ENCODE data around the gene TRAF4. TPM values are rescaled to one million over a fixed set of nuclear protein-coding genes. Genes with fewer than 3 reads are reported as not detected.

Gene TRAF4
- total and polyA plus RNA-seq, 4 donors, result 8.5 to 32.0 (median 23.9) TPM

- Histone ChIP-seq H3K27ac (ENCODE audit: low read depth in 1 of 2, low read length in 2 of 2) (no peak overlapping the region), H3K4me1 (ENCODE audit: control insufficient read depth in 4 of 4, insufficient read depth in 4 of 4, low read length in 3 of 4) (peaks cover 1 to 11% (median 6%) of the 10 kb centered on the region in 4 donors), H3K4me3 (ENCODE audit: low read depth in 1 of 3, low read length in 3 of 3) (no peak overlapping the region), H3K9ac (ENCODE audit: low read depth in 1 of 2, low read length in 2 of 2) (no peak overlapping the region), H3K36me3 (ENCODE audit: control insufficient read depth in 4 of 4, insufficient read depth in 3 of 4, low read depth in 1 of 4, low read length in 3 of 4) (peaks cover 2 to 22% (median 9%) of the 10 kb centered on the region in 4 donors), H3K9me3 (ENCODE audit: control insufficient read depth in 4 of 4, low read length in 3 of 4) (no peaks in the 10 kb centered on the region), H3K27me3 (ENCODE audit: control insufficient read depth in 4 of 4, insufficient read depth in 4 of 4, low read length in 3 of 4) (no peaks in the 10 kb centered on the region)
- WGBS, result 92% methylated on average over 2 of the region's 2 CpGs
- no peak for TF ChIP-seq FOXA1 (IDR thresholded peaks at IDR 0.05)
- TF ChIP-seq, protein P1, sequence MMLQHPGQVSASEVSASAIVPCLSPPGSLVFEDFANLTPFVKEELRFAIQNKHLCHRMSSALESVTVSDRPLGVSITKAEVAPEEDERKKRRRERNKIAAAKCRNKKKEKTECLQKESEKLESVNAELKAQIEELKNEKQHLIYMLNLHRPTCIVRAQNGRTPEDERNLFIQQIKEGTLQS (IDR thresholded peaks at IDR 0.05), result no peak
- TF ChIP-seq RXRA (IDR thresholded peaks at IDR 0.05), result no peak
- no peak for TF ChIP-seq HNF4G (IDR thresholded peaks at IDR 0.05)
- TF ChIP-seq SP1 (IDR thresholded peaks at IDR 0.05), result no peak
- TF ChIP-seq NR2F2 (IDR thresholded peaks at IDR 0.05), result no peak
- no peak for TF ChIP-seq YY1 (IDR thresholded peaks at IDR 0.05)
- no peak for TF ChIP-seq REST (IDR thresholded peaks at IDR 0.05)
- no peak for DNase-seq (ENCODE audit: low spot score)
Observed at GRCh38 chr17:28707339-28707720, 36.5 kb upstream of the TRAF4 start.

- Histone ChIP-seq H3K27ac (ENCODE audit: low read depth in 1 of 2, low read length in 2 of 2) (peak overlapping the region; percentile 69 to 73), H3K9ac (ENCODE audit: low read depth in 1 of 2, low read length in 2 of 2) (peak overlapping the region; percentile 30 to 66), H3K4me3 (ENCODE audit: low read depth in 1 of 3, low read length in 3 of 3) (peak overlapping the region; percentile 60 to 66 (median 60)), H3K4me1 (ENCODE audit: control insufficient read depth in 4 of 4, insufficient read depth in 4 of 4, low read length in 3 of 4) (peaks cover 1 to 11% (median 6%) of the 10 kb centered on the region in 4 donors), H3K9me3 (ENCODE audit: control insufficient read depth in 4 of 4, low read length in 3 of 4) (no peaks in the 10 kb centered on the region), H3K27me3 (ENCODE audit: control insufficient read depth in 4 of 4, insufficient read depth in 4 of 4, low read length in 3 of 4) (no peaks in the 10 kb centered on the region), H3K36me3 (ENCODE audit: control insufficient read depth in 4 of 4, insufficient read depth in 3 of 4, low read depth in 1 of 4, low read length in 3 of 4) (no peaks in the 10 kb centered on the region)
- TF ChIP-seq REST (IDR thresholded peaks at IDR 0.05), result peak; percentile 6
- no peak for TF ChIP-seq FOXA1 (IDR thresholded peaks at IDR 0.05)
- no peak for TF ChIP-seq EGR1 (IDR thresholded peaks at IDR 0.05; ENCODE audit: low read depth in 2 of 2)
- DNase-seq (ENCODE audit: low spot score), result peak; percentile 93
- WGBS, result 2% methylated on average over 74 of the region's 74 CpGs
Observed at GRCh38 chr17:28710861-28711722, 32.7 kb upstream of the TRAF4 start.
